Brain pericyte (primary cell): ENCODE results near the gene PDIA4.

Experiments
- DNase-seq: peaks from one replicate; pipeline ENCODE4 v3.0.0-alpha.2; 2012; ENCODE audit warnings: low read depth, low spot score

Gene PDIA4

DNA sequence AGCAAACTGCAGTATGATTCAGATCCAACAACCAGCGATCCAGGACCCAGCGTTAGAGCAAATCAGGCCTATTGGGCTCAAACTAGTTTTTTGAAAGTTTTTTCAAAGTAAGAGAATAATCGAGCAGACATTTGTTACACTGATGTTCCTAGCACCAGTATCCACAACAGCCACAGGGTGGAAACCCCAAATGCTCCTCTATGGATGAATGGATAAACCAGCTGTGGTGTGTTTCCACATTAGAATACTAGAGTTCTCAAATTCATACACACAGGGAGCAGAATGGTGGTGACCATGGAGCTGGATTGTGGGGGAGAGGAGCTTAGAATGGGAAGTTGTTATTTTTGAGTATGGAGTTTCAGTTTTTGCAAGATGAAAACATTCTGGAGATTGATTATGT is 60.7 kb downstream of the PDIA4 start:
- DNase-seq, result no peak

DNA sequence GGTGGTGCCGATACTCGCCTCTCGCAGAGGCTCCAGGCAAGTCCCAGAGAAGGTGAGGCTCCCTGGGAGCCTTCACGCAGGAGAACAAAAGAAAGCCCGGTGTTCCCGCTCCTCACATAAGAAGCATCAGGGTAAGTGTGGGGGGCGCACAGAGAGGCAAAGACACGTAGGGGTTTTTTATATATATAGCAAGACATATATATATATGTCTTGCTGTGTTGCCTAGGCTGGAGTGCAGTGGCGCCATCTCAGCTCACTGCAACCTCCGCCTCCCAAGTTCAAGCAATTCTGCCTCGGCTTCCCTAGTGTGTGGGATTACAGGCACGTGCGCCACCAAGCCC is 61.3 kb downstream of the PDIA4 start:
- no peak for DNase-seq

DNA sequence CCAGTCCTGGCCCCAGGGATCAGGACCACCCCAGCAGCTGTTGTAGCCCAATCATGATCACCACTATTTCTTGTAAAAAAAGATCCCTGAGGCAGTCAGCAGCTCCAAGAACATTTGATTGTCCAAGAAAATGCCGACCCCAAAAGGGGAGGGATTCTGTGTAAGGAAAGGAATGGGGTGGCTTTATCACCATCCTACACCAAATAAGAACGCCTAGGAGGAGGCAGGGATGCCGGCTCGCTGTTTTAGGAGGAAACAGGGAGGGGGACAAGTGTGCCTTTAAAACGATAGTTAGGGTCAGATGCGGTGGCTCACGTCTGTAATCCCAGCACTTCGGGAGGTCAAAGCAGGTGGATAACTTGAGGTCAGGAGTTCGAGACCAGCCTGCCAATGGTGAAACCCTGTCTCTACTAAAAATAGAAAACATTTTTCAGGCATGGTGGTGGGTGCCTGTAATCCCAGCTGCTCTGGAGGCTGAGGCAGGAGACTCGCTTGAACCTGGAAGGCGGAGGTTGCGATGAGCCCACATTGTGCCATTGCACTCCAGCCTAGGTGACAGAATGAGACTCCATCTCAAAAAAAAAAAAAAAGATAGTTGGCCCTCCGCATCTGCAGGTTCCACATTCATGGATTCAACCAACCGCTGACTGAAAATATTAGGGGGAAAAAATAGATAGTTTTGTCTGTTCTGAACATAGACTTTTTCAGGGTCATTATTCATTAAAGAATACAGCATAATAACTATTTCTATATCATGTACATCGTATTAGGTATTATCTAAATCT is 63.6 kb downstream of the PDIA4 start:
- DNase-seq, result no peak

DNA sequence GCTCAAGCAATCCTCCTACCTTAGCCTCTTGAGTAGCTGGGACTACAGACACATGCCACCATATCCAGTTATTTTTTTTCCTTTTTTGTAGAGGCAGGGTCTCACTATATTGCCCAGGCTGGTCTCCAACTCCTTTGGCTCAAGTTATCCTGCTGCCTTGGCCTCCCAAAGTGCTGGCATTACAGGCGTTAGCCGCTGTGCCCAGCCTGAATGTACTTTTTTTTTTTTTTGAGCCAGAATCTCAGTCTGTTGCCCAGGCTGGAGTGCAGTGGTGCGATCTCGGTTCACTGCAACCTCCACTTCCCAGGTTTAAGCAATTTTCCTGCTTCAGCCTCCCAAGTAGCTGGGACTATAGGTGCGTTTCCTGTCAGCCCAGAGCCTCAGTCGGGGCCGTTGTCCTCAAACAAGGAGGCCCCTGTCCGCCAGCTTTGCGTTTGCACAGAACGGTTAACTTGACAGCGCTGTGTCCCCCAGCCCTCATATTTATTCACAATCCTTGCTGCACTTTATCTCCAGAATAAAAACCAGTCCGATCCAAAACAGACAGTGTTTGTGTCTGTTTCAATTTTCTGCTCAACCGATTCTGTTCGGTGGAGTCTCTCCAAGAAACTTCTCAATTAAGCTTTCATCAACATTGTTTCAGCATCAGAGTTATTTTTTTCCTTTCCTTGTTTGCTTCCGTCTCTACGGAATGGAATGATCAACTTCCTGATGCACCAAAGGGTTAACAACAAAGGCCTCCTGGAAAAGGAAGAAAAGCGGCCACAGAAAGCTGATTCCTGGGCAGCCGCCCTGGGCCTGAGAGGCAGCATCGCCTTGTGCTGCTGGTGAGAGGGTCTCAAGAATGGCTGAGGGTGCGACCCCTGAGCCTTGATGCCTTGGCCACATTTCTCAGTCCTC is 64.5 kb downstream of the PDIA4 start:
- DNase-seq, result no peak

DNA sequence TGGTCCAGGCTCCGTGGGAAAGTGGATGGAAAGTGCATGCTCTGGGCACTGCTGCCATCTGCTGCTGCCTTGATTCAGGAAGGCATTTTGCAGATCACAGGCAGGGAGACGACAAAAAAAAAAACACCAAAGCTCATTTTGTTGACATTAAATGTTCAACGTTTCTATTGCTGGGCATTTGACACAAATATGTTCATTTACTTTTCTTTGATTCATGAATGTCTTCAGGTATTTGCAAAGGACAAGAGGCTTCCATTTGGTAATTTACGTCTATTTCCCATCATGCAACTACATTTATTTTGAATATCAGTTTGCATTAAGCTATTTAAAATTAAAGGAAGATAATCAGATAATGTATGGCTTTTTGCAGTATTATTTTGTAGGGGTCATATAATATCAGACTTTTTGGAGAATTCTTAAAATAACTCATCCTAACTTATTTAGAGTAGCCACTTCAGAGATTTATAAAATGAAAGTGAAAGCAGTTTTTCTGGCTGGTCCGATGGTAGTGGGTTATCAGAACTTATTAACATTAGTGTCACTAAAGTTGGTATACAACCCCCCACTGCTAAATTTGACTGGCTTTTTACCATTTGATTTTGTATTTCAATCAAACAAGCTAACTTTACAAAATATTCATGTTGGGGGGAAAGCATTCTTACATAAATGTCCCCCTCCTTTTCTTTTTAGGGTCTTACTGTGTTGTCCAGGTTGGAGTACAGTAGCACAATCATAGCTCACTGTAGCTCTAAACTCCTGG is 65.3 kb downstream of the PDIA4 start:
- peak; percentile 54 for DNase-seq

DNA sequence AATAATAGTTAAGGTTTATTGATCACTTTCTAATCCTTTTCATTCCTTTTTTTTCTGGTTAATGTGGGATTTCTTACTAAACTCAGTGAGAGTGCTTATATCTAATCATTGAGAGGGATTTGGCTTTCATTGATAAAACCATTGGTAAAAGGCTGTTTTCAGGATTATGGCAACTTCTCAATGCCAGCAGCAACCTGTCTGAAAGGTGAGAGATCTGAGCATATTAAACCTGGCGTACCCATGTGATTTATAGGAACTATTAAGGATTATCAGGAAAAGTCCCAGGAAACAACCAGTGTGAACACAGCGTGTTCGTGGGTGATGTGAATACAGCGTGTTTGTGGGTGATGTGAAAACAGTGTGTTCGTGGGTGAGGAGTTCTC is 65.9 kb downstream of the PDIA4 start:
- DNase-seq, result no peak

DNA sequence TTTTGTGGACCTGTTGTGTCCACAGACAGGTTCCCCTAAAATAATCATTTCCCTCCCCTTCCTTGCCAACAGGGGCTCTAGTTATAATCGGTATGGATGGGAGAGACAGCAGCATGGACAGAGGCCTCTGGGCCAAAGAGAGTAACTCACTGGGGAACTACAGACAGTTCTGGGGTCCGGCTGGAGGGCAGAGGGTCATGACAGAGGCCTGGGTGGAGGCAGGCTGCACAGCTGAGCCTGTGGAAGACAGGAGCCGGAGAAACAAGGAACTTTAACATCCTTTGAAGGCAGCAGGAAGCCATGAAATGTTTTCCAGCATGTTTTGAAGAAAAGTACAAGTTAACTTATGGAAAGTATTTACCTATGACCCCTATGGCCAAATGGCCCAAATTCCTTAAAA is 68.6 kb downstream of the PDIA4 start:
- DNase-seq, result no peak

DNA sequence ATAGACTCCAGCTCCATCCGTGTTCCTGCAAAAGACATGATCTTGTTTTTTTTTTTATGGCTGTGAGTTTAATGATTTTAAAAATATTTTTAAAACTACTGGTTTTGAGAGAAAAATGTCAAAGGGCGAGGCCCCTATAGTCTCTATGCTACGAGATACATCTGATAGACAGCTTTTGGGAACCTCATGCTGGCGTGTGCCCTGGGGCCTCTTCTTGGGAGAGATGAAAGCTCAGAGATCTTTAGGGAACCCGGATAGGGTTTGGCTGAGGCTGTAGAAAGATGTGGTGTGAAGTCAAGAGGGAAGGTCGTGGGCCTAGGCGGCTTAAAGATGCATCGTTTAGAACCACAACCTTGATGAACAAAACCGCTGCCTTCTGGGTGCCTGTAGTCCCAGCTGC is 70.2 kb downstream of the PDIA4 start:
- no peak for DNase-seq

DNA sequence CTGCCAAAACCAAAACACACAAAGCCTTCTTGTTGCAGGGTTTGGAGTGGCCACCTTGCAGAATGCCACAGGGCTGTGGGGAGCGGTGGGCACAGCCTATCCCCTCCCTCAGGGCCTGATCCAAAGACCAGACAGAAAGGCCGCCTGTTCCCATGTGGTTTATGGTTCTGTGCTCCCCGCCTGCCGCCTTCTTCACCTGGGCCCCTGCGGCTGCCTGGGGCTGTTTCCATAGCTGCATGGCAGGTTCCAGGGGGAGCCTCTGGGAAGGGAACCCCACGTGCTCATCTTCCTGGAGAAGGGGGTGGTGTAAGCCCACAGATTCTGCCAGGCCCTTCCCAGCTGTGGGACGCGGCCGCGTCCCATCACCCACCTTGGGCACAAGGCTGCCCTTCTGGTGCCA is 73.5 kb downstream of the PDIA4 start:
- no peak for DNase-seq

DNA sequence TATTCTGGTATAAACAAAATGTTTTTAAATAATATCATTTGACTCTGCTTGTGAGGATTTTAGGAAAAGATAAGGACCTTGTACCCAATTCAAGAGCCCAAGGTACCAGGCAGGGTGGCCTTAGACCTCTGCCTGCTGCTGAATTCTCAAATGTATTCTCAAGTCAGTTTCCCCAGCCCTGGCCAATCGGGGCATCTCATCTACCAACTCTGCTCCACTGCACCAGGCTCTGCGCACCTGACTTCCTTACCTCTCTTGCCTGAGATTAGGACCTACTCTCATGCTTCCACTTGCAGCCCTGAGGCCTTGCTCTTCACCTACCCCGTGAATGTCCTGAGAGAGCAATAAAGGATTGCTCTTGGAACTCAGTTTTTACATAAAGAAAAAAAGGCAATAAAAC is 74.6 kb downstream of the PDIA4 start:
- no peak for DNase-seq
